ENCODE results near the gene KRT20.
"Not testable (repeated sequence)": the region's sequence is repeated elsewhere in the genome, so short reads cannot be mapped to it uniquely, and the experiment has no call there.

The KRT20 gene

DNA sequence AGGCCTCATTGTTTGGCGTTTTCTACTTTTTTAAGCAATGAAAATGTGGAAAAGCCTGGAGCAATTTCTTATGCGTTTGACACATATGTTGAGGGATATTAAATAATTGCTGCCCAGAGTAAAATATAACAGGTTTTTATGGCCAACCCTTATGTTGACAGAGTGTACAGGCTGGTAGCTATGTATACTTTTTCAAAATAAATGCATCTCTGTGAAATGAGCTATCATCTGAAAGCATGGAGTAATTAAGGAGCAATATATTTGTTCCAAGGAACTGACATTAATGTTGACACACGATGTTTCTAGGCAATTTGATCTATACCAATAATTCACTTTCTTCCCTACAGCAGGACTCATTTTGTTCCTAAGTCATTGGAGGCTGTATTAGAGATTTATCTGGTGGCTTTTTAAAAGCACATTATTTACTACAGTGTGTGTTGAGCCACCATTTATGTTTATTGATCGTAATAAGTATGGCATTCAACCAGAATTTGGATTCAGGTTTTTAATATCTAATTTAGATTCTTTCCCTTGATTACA is 11.9 kb upstream of the KRT20 start:
- DNase-seq, result no peak

DNA sequence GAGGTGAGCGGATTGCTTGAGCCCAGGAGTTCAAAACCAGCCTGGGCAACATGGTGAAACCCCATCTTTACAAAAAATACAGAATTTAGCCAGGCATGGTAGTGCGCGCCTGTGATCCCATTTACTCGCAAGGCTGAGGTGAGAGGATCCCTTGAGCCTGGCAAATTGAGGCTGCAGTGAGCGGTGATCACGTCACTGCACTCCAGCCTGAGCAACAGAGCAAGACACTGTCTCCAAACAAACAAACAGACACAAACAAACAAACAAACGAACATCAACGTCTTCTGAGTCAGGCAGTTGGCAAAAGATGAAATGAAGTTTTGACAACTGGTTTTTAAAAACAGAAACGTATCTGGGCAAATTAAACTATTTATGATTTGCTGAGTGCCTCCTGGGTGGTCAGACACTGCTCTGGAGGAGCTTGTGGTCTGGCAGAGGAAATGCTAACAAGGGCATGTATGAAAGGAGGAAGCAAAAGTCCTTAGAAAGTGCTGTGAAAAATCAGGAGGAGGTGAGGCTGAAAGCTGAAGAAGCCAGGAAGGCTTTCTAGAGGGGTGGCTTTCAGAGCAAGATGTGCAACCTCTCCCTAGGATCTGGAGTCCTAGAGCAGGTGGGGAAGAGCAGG is 10.2 kb upstream of the KRT20 start:
- no peak for DNase-seq

- DNase-seq, result no peak
These were observed 3.2 kb upstream of the KRT20 start for GRCh38 chr17:40888196-40888720.

DNA sequence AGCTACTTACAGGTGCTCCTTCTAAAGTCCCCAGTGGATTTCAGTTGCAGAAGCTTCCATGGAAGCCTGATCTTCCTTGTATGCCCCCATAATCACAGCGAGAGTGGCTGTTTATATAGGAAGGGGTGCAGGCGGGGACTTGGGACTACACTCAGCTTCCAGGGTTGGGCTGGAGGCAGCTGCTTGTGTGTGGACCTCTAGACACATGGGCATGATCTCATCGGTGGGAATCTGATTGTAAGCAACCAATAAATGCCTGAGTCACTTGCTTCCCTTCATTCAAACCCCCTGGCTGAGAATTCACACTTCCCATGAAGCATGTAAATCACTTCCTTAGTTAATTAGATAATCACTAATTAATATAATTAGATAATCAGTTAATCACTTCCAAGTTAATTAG is 1.0 kb upstream of the KRT20 start:
- no peak for DNase-seq

DNA sequence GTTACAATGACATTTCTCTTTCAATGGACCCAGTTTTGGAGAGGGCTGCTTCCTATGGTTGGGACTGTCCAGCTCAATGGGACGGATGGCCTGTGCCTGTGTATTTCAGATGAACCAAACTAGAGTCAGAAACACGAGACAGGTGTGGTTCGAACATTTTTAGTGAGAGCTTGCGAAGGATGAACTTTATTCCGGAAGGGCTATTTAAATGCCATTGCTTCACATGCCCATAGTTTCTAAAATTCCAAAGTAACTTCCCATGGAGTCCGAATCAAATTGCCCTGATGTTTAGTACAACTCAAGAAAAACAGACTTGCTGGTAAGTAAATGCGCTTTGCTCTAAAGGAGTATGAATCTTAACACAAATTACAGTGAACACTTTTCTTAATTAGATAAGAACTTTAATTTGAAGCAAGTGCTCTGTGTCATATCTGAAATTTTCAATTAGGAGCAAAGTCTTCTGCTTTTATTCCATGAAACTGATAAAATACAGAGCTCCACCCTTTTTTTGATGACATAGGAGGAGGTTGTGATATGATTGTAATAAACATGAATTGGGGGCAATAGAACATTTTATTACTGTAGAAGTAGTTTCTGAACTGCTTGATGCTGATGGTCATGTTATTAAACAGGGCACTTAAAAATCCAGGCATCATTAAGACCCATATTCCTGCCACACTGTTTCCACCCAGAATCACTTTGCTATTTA is 1.3 kb downstream of the KRT20 start:
- no peak for DNase-seq

DNA sequence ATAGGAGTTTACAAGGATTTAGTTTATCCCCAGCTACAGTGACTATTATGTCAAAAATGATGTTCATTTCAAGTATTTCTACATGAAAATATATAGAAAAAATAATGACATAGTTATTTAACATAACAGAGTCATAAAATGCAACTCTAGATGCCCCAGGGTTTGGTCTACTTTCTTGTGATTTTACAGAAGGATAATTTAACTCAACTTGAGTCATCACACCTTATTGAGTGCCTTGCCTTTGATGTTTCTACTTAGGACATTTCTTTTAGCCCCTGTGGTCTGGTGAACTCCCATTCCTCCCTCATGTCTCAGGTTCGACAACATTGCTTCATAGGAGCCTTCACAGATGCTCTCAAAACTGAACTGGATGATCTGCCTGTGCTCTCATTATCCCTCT is 2.0 kb downstream of the KRT20 start:
- no peak for DNase-seq

- DNase-seq, result no peak
These were observed 6.0 kb downstream of the KRT20 start for GRCh38 chr17:40879026-40879425.

GRCh38 chr17:40878044-40878443 is 7.0 kb downstream of the KRT20 start:
- no peak for DNase-seq

DNA sequence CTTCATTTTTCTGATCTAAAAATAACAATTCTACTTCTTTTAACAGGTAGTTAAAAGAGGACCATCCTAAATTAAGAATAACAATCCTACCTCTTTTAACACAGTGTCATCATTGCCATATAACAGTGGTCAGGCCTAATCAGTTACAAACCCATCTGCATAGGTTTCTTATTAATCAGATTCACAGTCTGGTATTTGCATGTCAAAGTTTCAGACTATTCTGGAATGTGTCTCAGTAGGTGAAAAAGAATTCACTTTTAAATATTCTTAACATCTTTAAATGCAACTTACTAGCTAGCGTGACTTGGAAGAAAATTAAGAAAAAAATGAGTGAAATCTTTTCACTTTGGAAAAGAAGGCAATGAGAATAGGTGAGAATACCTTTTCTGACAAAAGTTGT is 11.2 kb downstream of the KRT20 start:
- DNase-seq, result no peak

- DNase-seq, result no peak
These were observed 11.8 kb downstream of the KRT20 start for GRCh38 chr17:40873255-40873654.

DNA sequence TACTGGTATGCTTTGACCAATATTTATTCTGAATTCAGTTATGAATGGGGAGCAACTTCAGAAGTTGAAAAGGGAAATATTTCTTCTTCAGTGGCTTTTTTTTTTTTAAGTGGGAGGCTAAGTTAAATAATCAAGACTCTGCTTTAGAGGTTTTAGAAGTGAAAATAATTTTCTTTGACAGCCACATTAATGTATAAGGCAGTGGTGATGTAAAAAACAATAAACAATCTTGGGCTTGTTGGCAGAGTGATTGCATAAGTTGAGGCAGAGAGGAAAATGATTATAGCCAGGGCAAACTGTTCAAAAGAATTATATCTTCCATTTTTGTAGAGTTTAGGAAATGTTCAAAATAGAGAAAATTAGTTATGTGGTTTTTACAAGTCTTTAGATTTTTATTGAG is 12.6 kb downstream of the KRT20 start:
- DNase-seq, result no peak

GRCh38 chr17:40871316-40871715 is 13.7 kb downstream of the KRT20 start:
- no peak for DNase-seq

DNA sequence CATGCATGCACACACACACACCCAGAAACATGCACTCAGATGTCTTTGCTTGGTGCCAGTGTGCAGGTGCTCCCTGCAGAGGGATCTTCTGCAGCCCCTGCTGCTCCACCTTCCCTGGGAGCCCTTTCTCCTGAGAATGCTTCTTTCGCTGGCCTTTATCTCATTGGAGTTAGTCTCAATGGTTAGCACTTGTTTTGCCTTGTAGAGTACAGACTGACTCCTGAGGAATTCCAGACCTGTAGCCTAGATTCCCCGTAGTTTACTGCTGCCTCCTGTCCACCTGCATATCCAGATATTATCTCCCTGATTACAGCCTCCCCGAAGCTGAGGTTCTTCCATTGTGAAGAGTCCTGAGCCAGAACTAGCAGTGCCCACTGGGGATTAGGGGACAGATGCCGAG is 14.9 kb downstream of the KRT20 start:
- no peak for DNase-seq

GRCh38 chr17:40866838-40867237 is 18.2 kb downstream of the KRT20 start, which contains the start of gene KRT12:
TSS of gene KRT12 (minus strand) at chr17:40867223. CDS start at chr17:40867186, 37 bp downstream.
- DNase-seq, result no peak

- DNase-seq, result no peak
These were observed 20.2 kb downstream of the KRT20 start for GRCh38 chr17:40864661-40865390.

- DNase-seq, result no peak
These were observed 21.9 kb downstream of the KRT20 start for GRCh38 chr17:40862985-40863733.

GRCh38 chr17:40859536-40859935 is 25.5 kb downstream of the KRT20 start:
- no peak for DNase-seq

GRCh38 chr17:40858667-40859066 is 26.4 kb downstream of the KRT20 start:
- not testable (repeated sequence) for DNase-seq

- no peak for DNase-seq
These were observed 27.5 kb downstream of the KRT20 start for GRCh38 chr17:40857535-40857934.

DNA sequence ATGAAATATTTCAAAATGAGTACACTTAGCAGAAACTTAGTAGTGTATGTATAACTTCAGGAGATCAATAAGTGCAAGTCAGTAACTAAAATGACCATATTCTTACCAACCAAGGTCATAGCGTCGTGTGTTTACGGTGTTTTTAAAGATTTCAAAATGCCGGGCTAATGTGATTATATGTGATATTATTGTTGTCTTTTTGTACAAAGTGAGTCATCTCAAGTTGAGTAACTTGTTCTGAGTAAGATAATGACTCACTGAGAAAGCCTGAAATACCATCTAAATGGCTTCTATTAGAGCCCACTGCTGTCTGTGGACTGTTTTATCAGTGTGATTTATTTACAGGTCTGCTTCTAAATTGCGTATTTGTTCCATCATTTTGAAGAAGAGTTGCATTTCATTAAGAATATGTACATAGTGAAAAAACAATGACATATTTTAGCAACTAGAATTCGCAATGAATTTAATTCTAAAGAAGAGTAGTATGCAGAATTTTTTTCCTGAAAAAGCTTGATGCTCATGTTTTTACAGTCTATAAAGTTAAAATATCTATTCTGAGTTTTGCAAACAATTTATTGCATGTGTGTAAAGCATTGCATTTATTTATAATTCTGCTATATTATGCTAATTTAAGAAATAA is 30.7 kb downstream of the KRT20 start:
- DNase-seq, result no peak

GRCh38 chr17:40852364-40852763 is 32.7 kb downstream of the KRT20 start:
- no peak for DNase-seq

GRCh38 chr17:40850293-40850972 is 34.6 kb downstream of the KRT20 start:
- no peak for DNase-seq
